ENCODE results near the gene ZBTB4. TPM values are rescaled to one million over a fixed set of nuclear protein-coding genes. Genes with fewer than 3 reads are reported as not detected.

The ZBTB4 gene
- total RNA-seq, 1 experiment from 2014 or later, result 14.7 TPM

DNA sequence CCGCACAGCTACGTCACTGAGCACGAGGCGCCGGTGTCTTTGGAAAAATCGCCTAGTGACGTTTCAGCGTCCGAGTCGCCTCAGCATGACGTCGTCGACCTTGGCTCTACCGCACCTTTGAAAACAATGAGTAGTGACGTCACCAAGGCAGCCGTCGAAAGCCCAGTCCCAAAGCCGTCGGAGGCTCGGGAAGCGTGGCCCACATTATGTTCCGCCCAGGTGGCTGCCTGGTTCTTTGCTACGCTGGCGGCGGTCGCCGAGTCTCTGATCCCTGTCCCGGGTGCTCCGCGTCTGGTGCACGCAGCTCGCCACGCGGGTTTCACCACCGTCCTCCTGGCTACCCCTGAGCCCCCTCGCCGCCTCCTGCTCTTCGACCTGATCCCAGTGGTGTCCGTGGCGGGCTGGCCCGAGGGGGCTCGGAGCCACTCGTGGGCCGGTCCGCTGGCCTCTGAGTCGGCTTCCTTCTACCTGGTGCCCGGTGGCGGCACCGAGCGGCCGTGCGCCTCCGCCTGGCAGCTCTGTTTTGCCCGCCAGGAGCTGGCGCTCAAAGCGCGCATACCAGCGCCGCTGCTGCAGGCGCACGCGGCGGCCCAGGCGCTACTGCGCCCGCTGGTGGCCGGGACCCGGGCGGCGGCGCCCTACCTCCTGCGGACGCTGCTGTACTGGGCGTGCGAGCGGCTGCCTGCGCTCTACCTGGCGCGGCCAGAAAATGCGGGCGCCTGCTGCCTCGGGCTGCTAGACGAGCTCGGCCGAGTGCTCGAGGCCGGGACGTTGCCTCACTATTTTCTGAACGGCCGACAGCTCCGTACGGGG is 42.7 kb downstream of the ZBTB4 start:
- BruUV-seq (replicated peaks), result no TSS peak

DNA sequence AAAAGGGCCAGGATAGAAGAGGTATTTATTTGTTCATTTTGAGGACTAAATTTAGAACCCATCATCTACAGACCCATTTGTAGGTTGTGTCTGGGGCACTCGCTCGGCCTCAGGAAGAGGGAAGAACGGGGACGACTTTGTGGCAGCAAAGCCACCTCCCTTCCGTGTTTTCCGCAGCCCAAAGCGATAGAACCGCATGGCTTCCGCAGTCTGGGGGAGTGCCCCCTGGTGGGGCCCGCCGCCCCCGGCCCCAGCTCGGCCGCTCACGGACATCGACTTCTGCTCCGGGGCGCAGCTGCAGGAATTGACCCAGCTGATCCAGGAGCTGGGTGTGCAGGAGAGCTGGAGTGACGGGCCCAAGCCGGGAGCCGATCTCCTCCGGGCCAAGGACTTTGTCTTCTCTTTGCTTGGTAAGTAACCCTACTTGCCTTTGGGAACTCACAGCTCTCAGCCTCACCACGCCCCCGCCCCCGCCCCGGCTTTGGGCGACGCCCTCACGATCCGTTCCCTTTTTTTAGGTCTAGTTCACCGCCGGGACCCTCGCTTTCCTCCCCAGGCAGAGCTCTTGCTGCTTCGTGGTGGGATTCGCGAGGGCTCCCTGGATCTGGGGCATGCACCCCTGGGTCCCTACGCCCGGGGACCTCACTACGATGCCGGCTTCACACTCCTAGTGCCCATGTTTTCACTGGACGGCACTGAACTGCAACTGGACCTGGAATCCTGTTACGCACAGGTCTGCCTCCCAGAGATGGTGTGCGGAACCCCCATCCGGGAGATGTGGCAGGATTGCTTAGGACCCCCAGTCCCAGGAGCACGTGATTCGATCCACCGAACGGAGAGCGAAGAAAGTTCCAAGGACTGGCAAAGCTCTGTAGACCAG is 43.5 kb downstream of the ZBTB4 start:
- Histone ChIP-seq H4K20me1 (ENCODE audit: low read length) (no peaks in the 10 kb centered on the region), H3K4me2 (ENCODE audit: low read length) (peak overlapping the region; percentile 85), H2AFZ (ENCODE audit: low read length) (peak overlapping the region; percentile 46), H3K9me3 (ENCODE audit: low read length) (no peaks in the 10 kb centered on the region), H3K9ac (ENCODE audit: low read length) (peak overlapping the region; percentile 70), H3K27me3 (ENCODE audit: low read length) (no peaks in the 10 kb centered on the region), H3K4me1 (ENCODE audit: insufficient read depth, low read length) (peaks cover 4% of the 10 kb centered on the region; the same call in 1 of the 2 replicates), H3K4me3 (ENCODE audit: low read length) (peak overlapping the region; percentile 71), H3K79me2 (ENCODE audit: low read length) (0 out of 2 replicates have a peak, but pooled peaks cover 5% of the 10 kb centered on the region), H3K36me3 (ENCODE audit: low read depth, low read length) (no peaks in the 10 kb centered on the region), H3F3A (ENCODE audit: low read length, unreplicated experiment) (no peaks in the 10 kb centered on the region), H3K27ac (ENCODE audit: low read length) (peak overlapping the region; percentile 40), H3K9me2 (replicated peaks; ENCODE audit: low read length) (no peaks in the 10 kb centered on the region)
- ChIA-PET CTCF (interaction anchor here (1.0 to 1.7 kb wide), 3 partner anchors 42 to 125 kb away, joined by 3 to 6 read pairs (median 6); no protein-coding TSS in a partner anchor), POLR2A (ENCODE audit: unreplicated experiment) (interaction anchor here (0.6 kb wide), 2 partner anchors 33 to 125 kb away, joined by 3 to 6 read pairs; no protein-coding TSS in a partner anchor)
- TF ChIP-seq, protein P1, sequence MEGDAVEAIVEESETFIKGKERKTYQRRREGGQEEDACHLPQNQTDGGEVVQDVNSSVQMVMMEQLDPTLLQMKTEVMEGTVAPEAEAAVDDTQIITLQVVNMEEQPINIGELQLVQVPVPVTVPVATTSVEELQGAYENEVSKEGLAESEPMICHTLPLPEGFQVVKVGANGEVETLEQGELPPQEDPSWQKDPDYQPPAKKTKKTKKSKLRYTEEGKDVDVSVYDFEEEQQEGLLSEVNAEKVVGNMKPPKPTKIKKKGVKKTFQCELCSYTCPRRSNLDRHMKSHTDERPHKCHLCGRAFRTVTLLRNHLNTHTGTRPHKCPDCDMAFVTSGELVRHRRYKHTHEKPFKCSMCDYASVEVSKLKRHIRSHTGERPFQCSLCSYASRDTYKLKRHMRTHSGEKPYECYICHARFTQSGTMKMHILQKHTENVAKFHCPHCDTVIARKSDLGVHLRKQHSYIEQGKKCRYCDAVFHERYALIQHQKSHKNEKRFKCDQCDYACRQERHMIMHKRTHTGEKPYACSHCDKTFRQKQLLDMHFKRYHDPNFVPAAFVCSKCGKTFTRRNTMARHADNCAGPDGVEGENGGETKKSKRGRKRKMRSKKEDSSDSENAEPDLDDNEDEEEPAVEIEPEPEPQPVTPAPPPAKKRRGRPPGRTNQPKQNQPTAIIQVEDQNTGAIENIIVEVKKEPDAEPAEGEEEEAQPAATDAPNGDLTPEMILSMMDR (conservative IDR thresholded peaks at IDR 0.05; ENCODE audit: low read depth, low read length), result peak; percentile 32; the same call in 1 of the 2 replicates
- TF ChIP-seq EZH2 (IDR thresholded peaks at IDR 0.05; ENCODE audit: low read length, unreplicated experiment), result no peak
- intact Hi-C loops (cut with micrococcal nuclease), result loop anchor here (1.0 to 5.0 kb wide), 4 partner anchors 32 to 251 kb away; partner anchors contain the start of genes KCTD11, POLR2A, TMEM256 and TP53
- TSS peak; percentile 70 for BruUV-seq (replicated peaks)
- ATAC-seq, result peak; percentile 11
- DNase-seq, result peak; percentile 38

More for the DNA sequence above, 42.7 kb downstream of the ZBTB4 start:
- ATAC-seq (peak; percentile 72), DNase-seq (peak; percentile 89)
- H4K20me1 ChIP-seq (ENCODE audit: low read length), result no peaks in the 10 kb centered on the region
- H3K4me3 ChIP-seq (ENCODE audit: low read length), result peak overlapping the region; percentile 71
- peaks cover 4% of the 10 kb centered on the region; the same call in 1 of the 2 replicates for H3K4me1 ChIP-seq (ENCODE audit: insufficient read depth, low read length)
- H3K9me2 ChIP-seq (replicated peaks; ENCODE audit: low read length), result no peaks in the 10 kb centered on the region
- no peaks in the 10 kb centered on the region for H3K27me3 ChIP-seq (ENCODE audit: low read length)
- peak overlapping the region; percentile 70 for H3K9ac ChIP-seq (ENCODE audit: low read length)
- peak overlapping the region; percentile 85 for H3K4me2 ChIP-seq (ENCODE audit: low read length)
- 0 out of 2 replicates have a peak, but pooled peaks cover 5% of the 10 kb centered on the region for H3K79me2 ChIP-seq (ENCODE audit: low read length)
- TF ChIP-seq, protein P1 (conservative IDR thresholded peaks at IDR 0.05; ENCODE audit: low read depth, low read length), result peak; percentile 70
- TF ChIP-seq EZH2phosphoT487 (IDR thresholded peaks at IDR 0.05; ENCODE audit: borderline replicate concordance, low read length) (no peak), EZH2 (IDR thresholded peaks at IDR 0.05; ENCODE audit: low read length, unreplicated experiment) (no peak)
- peak overlapping the region; percentile 40 for H3K27ac ChIP-seq (ENCODE audit: low read length)
- intact Hi-C loops (cut with micrococcal nuclease), result loop anchor here (5.0 kb wide), 2 partner anchors 84 to 251 kb away; partner anchors contain the start of genes KCTD11, TP53 and WRAP53
- no peaks in the 10 kb centered on the region for H3K9me3 ChIP-seq (ENCODE audit: low read length)
- no peaks in the 10 kb centered on the region for H3F3A ChIP-seq (ENCODE audit: low read length, unreplicated experiment)
- peak overlapping the region; percentile 57 for H2AFZ ChIP-seq (ENCODE audit: low read length)
- POLR2A ChIA-PET (ENCODE audit: unreplicated experiment), result no interaction called here
- no peaks in the 10 kb centered on the region for H3K36me3 ChIP-seq (ENCODE audit: low read depth, low read length)
- CTCF ChIA-PET, result interaction anchor here (0.6 to 1.7 kb wide), 6 partner anchors 33 to 178 kb away, joined by 3 to 9 read pairs (median 4); partner anchors contain the start of gene TMEM256

Data from PC-3 (cell line).